ENCODE results near the gene CSRP1.
"Not testable (repeated sequence)": the region's sequence is repeated elsewhere in the genome, so short reads cannot be mapped to it uniquely, and the experiment has no call there.

Gene CSRP1

GRCh38 chr1:201475915-201476669, 30.8 kb downstream of the CSRP1 start:
- DNase-seq: no peak

GRCh38 chr1:201475130-201475529, 31.8 kb downstream of the CSRP1 start:
- no peak for DNase-seq

- no peak for DNase-seq
Measured at GRCh38 chr1:201473296-201473695, 33.6 kb downstream of the CSRP1 start.

- DNase-seq: not testable (repeated sequence)
Measured at GRCh38 chr1:201472321-201472720, 34.6 kb downstream of the CSRP1 start.

- no peak for DNase-seq
Measured at GRCh38 chr1:201471772-201472171, 35.2 kb downstream of the CSRP1 start.

GRCh38 chr1:201470581-201470980, 36.3 kb downstream of the CSRP1 start:
- no peak for DNase-seq

- DNase-seq: no peak
Measured at GRCh38 chr1:201469645-201470074, 37.3 kb downstream of the CSRP1 start.

GRCh38 chr1:201468844-201469644, 37.9 kb downstream of the CSRP1 start, which contains the start of gene PHLDA3:
Gene PHLDA3 (minus strand): TSS chr1:201469188. CDS start chr1:201468786, 402 bp downstream.
- DNase-seq: peak; percentile 39

GRCh38 chr1:201468501-201468843, 38.5 kb downstream of the CSRP1 start:
- DNase-seq: no peak

GRCh38 chr1:201466492-201466891, 40.4 kb downstream of the CSRP1 start:
- no peak for DNase-seq

- no peak for DNase-seq
Measured at GRCh38 chr1:201465698-201466290, 41.1 kb downstream of the CSRP1 start.

- no peak for DNase-seq
Measured at GRCh38 chr1:201463071-201463552, 43.8 kb downstream of the CSRP1 start.

GRCh38 chr1:201461645-201462441, 45.1 kb downstream of the CSRP1 start:
- no peak for DNase-seq

- DNase-seq: no peak
Measured at GRCh38 chr1:201460814-201461644, 45.9 kb downstream of the CSRP1 start.

GRCh38 chr1:201459775-201460174, 47.1 kb downstream of the CSRP1 start:
- DNase-seq: no peak

GRCh38 chr1:201459052-201459451, 47.9 kb downstream of the CSRP1 start:
- no peak for DNase-seq

- no peak for DNase-seq
Measured at GRCh38 chr1:201457508-201457960, 49.4 kb downstream of the CSRP1 start.

- DNase-seq: no peak
Measured at GRCh38 chr1:201456499-201457309, 50.2 kb downstream of the CSRP1 start.

- DNase-seq: no peak
Measured at GRCh38 chr1:201455098-201455497, 51.8 kb downstream of the CSRP1 start.

- DNase-seq: no peak
Measured at GRCh38 chr1:201454608-201455007, 52.3 kb downstream of the CSRP1 start.

- no peak for DNase-seq
Measured at GRCh38 chr1:201452866-201453265, 54.1 kb downstream of the CSRP1 start.

All from stimulated activated CD4-positive, alpha-beta T cell treated with anti-CD3 and anti-CD28 coated beads, Interleukin-4, amount 100 ng/mL, for 1 hour (primary cell).